Erythroblast (primary cell): ENCODE measurements around the gene PDGFRB.

Experiments used
- GATA1 ChIP-seq: IDR thresholded peaks from 2 replicates; pipeline ENCODE4 v1.6.1; 2011; ENCODE audit warnings: low read depth, mild to moderate bottlenecking, control low read depth, low read length, moderate library complexity
- POLR2A ChIP-seq: IDR thresholded peaks from 2 replicates; pipeline ENCODE4 v1.6.1; 2011; ENCODE audit warnings: mild to moderate bottlenecking, low read length

DNA sequence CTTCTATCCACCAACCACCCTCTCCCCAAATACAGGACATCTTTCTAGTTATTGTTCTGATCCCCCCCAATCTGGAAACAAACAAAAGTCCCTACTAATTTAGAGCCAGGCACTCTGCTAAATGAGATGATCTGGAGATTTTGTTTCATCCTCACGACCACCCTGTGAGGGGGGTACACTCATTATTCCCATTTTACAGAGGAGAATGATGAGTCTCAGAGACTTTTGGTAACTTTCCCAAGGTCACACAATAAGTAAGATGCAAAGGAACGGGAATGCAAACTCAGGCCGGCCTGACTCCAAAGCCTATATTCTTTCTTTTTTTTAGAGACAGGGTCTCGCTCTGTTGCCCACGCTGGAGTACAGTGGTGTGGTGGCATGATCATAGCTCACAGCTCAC is 9.4 kb downstream of the PDGFRB start:
- TF ChIP-seq POLR2A: no peak
- TF ChIP-seq GATA1: no peak
